Measurements from ENCODE around the gene CBX6.

The CBX6 gene

DNA sequence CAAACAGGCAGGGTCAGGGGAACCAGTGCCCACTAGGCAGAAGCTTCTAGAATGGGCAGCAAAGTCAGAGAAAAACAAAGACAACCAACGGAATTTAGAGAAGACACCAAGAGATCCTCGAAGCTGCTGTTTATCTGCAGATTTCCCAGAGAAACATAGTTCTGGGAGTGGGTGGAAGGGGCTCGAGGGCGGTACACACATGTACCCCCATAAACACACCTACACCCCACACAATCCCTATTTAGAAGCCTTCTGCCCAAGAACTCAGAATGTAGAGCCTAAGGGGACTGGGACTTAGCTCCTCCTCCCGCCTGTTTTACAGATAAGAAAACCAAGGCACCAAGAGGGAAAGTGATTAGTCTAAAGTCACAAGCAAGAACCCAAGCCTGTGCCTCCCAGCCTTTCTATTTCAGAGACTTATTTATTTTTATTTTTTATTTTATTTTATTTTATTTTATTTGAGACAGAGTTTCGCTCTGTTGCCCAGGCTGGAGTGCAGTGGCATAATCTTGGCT lies 34.5 kb downstream of the CBX6 start:
- DNase-seq = no peak

DNA sequence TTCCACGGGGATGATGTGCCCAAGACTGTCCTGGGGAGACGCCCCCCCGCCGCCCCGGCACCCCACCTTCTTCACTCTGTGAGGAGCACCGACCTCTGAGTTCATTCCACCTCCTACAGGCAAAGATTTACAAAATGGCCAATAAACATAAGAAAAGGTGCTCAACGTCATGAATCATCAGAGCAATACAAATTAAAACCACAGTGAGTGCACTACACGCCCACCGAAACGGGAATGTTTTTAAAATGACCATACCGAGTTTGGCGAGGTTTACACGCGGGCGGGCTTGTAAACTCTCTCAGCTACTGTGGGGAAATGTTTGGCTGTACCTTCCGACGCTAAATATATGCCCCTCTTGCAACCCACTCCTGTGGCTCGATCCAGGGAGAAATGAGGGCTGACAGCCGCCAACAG lies 36.1 kb downstream of the CBX6 start:
- DNase-seq = no peak

DNA sequence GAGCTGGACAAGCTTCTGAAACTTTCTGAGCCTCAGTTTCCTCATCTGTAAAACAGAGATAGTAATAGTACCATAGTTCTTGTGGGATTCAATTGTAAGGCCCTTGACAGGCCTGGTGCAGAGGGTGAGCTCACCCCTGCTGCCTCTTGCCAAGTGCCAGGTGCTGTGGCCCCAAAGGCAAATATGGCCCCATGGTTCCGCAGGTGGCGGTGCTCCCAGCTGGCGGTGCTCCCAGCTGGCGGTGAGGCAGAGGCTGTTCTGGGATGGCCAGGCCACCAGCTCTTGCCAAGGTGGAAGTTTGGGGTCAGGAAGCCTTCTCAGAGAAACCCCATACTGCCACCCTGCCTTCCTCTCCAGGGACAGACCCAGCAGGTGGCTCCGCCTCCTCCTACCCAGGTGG lies 37.0 kb downstream of the CBX6 start:
- DNase-seq = no peak

GRCh38 chr22:38834215-38834953 lies 37.6 kb downstream of the CBX6 start:
- DNase-seq = no peak

DNA sequence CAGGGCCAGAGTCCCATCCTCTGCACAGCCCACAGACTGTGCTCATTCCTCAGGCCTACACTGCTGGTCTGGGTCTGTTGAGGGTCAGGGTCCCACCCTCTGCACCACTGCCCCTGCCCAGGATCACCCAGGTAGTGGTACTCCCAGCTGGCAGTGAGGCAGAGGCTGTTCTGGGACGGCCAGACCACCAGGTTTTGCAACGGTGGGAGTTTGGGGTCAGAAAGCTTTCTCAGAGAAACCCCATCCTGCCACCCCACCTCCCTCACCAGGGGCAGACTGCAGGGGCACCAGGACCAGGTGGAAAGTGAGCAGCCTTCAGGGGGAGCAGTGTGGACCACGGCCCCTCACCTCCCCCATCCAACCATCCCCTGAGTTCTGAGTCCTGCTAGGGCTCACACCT lies 39.0 kb downstream of the CBX6 start:
- no peak for DNase-seq

- no peak for DNase-seq
Observed at GRCh38 chr22:38832005-38832978, 39.7 kb downstream of the CBX6 start.

DNA sequence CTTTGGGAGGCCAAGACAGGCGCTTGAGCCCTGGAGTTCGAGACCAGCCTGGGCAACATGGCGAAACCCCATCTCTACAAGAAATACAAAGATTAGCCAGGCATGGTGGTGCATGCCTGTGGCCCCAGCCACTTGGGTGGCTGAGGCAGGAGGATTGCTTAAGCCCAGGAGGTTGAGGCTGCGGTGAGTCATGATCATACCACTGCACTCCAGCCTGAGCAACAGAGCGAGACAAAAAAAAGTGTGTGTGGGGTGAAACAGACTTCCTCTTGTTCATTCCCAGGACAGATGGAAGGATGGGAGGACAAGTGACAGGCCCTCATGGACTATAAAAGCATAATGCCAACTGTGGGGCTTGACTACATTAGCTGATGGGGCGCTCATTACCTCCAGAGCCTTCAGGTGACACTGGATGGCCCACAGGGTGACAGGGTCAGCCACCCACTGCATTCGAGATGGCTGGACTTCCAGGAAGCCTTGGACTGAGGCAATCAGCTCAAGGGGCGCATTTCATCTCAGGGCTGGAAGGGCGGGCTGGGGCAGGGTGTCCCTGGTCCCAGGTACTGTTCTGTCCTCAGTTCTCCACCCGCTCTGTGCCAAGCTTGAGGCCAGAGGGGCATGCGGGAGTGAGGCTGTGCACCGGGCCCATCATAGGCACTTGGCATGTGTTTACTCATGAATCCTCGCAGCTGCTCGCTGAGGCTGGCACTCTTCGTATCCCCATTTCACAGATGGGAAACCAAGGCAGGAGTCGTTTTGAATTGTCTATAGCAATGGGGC lies 40.7 kb downstream of the CBX6 start:
- no peak for DNase-seq

DNA sequence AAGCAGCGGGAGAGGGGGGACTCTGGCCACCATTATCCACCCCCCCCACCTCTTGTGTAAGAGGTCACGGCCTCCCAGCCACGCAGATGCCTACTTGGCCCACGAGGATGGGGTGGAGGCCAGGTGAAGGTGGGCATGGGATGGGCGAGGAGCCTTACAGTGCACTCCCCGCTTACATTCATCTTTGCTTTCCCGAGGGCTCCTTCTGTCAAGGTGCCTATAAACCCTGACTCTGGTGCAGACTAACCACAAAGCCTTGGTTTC lies 41.2 kb downstream of the CBX6 start:
- no peak for DNase-seq

- DNase-seq = no peak
Observed at GRCh38 chr22:38830026-38830844, 41.8 kb downstream of the CBX6 start.

DNA sequence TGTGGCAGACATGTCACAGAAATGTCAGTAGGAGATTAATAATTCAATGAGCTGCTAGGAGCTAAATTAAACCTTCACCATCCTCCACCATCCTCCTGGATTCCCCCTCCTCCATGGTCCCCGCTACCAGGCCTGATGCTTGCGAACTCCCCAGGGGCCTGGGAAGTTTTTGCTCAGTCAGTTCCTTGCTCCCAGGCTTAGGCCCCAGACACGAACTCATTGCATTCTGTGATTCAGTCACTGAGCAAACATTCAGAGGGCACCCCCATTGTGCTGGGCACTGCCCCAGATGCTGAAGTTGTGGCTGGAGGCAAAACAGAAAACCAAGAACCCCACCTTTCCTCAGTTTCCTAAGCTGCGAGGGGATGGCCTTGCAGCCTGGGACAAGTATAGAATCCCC lies 42.5 kb downstream of the CBX6 start:
- no peak for DNase-seq

- no peak for DNase-seq
Observed at GRCh38 chr22:38828616-38829205, 43.3 kb downstream of the CBX6 start.

DNA sequence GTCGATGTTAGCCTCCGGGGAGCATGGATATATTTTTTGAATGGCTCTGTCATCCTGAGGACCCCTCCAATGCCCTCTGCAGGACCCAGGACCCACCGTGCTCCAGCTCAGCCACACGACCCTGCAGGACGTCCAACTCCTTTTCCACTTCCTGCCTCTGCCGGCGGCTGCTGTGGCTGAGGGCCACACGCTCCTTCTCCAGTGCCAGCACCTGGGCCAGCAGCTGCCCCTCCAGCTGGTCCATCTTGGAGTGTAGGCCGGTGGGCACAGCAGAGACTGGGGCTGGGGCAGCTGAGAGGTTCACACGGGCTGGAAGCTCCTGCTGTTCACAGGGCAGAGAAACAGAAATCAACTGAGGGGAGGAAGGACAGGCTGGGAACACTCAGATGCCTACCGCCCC lies 43.8 kb downstream of the CBX6 start:
- DNase-seq = no peak

DNA sequence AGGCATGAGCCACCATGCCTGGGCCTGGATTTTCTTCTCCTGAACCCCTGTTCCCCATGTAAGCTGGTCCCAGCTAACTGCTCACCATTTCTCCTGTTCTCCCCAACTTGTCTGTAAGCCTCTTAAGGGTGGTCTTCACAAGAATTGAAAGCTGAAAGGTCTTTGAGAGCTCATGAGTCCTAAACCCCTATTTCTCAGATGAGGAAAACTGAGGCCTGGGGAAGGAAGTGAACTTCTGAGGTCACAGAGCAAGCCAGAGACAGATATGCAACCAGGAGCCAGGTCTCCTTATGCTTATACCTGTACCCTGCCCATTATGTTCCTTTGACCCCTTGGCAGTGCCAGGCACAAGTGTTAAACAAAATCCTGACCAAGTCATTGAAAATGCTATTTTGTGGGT lies 44.5 kb downstream of the CBX6 start:
- DNase-seq = no peak

DNA sequence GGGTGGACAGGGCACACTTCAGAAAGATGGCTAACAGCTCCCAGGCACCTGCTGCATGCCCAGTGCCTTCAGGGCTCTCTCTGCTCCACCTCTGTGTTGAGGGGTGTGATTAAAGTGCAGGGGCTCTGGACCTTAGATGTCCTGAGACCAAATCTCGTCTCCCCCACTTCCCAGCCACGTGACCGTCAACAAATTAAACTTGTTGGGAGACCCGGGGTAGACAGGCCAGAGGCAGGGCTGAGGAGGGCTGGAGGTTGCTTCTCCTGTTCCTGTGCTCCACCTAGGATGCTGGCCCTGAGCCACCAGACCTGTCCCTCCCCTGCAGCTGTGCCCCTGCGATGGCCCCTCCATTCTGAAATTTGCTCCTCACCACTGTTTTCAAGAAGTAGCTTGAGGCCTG lies 45.2 kb downstream of the CBX6 start:
- DNase-seq = no peak

DNA sequence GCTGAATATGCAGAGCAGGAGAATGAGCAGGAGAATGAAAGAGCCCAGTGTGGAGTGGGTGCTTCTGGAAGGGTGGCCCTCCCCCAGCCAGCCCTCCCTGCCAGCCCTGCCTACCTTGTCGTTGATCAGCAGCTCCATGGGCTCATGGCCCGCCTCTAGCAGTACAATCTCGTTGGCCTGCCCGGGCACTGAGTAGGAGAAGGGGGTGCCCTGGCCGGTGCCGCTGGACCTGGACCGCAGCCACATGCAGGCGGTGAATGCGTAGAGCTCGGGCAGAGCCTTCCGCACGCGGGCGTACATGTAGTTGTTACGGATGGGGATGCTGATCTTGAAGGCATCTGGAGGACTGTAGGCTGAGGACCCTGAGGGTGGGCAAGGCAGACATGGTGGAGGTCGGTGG lies 45.6 kb downstream of the CBX6 start:
- no peak for DNase-seq

DNA sequence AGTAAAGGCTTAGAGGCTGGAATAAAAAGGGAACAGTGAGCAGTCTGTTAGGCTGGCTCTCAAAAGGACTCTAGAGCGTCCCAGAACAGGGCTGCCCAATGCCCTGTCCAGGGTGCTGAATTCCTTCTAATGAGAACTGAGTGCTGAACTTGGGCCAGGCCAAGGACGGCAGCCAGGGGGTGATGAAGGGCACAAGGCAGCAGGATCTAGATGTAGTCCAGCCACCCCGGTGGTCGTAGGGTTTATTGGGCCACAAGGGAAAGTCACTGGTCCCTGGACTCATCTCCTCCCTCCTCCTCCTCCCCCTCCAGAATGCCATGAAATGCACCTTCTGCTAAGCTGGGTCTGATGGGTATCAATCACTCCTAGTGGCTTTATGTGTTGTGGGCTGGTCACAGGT lies 47.4 kb downstream of the CBX6 start:
- peak in 1 of 2 experiments; percentile 13 for DNase-seq

DNA sequence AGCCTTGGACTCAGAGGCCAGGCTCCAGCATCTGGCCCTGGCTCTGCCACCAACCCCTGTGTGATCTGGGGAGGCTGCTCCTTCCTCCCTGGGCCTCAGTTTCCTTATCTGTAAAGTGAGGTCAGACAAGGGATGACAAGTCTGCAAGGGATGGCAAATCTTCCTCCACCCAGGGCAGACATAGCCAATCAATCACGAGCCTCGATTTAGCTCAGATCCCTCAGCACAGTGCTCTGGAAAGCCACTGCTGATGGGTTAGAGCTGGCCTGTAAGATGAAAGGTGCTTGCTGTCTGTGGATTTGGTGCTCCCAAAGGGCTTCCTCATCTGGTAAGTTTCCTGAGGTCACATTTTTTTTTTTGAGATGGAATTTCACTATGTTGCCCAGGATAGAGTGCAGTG lies 48.4 kb downstream of the CBX6 start:
- no peak for DNase-seq

DNA sequence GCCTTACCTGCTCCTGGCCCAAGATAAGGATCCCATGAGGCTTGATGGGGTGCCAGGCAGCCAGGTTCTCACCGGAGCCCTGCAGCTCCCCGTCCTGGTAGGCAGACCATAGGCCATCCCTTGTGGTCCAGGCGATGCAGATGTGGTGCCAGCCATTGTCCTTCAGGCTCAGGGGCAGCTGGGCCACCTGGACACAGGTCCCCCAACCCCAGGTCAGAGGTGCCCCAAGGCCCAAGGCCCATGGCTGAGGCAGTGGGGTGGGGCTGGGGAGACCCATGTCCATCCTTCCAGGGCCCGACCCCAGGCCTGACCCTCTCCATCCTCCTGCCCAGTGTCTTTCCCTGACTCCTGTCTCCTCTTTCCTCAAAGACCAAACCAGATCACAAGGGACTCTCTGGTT lies 48.9 kb downstream of the CBX6 start:
- DNase-seq = no peak

DNA sequence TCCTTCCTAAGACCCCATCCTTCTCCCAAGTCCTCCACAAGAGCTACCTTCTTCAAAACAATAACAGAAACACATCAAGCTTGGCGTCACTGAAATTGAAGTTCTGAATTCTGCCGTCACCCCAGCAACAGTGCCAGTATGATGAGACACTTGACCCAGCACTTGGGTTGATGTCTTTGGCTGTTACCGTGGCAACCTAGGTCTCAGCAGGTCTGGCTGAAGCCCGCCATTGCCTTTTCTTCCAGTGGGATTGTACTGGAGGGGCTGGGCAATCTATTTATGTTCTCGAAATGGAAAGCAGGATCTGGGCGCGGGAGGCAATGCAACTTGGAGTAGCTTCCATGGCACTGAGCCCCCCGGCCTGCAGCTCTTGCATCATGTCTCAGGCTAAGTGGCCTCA lies 52.0 kb downstream of the CBX6 start:
- DNase-seq = no peak

GRCh38 chr22:38819387-38819940 lies 52.6 kb downstream of the CBX6 start:
- no peak for DNase-seq

- DNase-seq = no peak
Observed at GRCh38 chr22:38817196-38817595, 54.8 kb downstream of the CBX6 start.

DNA sequence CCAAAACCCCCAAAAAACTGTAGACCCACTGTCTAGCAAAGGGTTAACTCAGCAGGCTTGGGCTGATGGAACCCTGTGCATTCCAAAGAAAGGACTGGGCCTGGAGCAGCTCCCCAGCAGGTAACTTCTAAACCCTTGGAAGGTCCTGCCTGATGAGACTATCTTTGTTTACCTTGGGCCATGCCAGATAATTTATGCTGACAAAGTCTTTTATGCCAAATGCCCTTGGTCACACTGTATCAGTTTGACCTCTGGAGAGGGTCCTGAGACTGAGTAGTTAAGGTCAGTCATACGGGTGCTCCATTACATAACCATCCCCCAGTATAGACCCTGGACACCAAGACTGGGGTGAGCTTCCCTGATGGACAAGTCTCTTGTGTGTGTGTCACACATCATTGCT lies 56.2 kb downstream of the CBX6 start:
- DNase-seq = no peak
